HG03103 (cell line): Measurements from ENCODE around the gene HCFC1R1.
"Not testable (repeated sequence)": the region's sequence is repeated elsewhere in the genome, so short reads cannot be mapped to it uniquely, and the experiment has no call there.

Experiments
- ATAC-seq: cut with Tn5 transposase; IDR thresholded peaks from one replicate; pipeline ENCODE4 v1.9.1; 2021; ENCODE audit warnings: low read depth; ENCODE audit not compliant: unreplicated experiment

Gene HCFC1R1

DNA sequence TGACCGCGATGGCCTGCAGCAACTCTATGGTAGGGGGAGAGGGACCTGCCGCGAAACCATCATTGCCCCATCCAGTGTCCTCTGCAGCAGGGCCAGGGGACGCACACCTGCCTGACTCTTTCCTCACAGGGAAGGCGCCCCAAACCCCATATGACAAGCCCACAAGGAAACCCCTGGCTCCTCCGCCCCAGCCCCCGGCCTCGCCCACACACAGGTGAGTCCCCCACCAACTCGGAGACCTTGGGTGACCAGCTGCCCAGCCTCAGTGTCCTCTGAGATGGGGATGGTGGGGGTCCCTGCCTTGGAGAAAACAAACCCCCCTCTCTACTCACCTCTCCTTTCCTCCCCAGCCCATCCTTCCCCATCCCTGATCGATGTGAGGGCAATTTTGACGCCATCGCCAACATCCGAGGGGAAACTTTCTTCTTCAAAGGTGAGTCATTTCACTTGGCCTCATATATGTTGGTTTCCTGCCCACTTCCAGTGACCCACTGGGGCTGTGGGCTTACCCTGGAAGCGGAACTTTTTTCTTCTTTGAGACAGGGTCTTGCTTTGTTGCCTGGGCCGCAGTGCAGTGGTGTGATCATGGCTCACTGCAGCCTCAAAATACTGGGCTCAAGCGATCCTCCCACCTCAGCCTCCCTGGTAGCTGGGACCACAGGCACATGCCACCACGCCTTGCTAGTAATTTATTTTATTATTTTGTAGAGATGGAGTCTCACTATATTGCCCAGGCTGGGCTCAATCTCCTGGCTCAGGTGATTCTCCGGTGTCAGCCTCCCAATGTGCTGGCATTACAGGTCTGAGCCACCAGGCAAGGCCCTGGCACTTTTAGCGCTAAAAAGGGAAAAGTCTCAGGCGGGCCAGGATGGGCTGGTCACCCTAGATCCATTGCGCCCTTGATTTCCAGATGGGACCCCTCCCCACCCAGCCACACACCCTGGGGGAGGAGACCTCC lies 33.7 kb upstream of the HCFC1R1 start:
- ATAC-seq: no peak

DNA sequence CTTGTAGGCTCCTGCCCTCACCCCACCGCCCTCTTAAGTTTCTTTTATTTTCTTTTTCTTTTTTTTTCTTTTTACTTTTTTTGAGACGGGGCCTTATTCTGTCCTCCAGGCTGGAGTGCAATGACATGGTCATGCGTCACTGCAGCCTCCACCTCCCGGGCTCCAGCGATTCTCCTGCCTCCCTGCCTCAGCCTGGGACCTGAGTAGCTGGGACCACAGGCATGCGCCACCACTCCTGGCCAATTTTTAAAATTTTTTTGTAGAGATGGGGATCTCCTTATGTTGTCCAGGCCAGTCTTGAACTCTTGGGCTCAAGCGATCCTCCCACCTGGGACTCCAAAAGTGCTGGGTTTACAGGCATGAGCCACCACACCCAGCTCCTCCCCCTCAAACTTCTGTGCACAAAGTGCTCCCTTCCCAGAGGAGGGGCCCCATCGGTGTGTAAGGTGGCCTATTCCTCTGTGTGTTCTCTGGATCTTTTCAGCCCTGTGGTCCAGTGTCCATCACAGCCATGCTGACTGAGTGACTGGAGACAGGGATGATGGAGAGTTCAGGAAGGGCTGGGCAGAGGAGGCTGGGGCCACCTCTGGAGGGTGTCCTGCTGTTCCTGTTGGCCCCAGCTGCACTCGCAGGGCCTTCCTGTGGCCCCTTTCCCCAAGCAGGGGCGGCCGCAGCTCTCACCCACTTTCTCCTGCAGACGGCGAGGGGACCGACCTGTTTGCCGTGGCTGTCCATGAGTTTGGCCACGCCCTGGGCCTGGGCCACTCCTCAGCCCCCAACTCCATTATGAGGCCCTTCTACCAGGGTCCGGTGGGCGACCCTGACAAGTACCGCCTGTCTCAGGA lies 32.8 kb upstream of the HCFC1R1 start:
- ATAC-seq: no peak

DNA sequence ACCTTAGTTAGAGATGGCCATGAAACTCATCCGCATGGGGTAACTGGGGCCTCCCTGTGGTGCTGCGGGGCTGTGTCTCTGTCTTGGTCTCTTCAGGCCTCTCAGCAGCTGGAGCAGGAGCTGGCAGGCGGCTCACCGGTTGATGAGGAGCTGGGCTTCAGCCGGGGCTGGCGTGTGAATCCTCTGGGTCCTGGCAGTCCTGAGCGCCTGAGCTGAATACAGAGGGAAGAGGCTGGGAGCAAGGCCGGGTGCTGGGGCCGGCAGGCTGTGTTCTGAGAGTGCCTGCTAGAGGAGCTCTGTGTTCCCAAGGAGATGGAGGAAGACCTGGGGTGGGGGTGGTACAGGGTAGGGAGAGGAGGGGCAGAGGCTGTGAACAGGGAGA lies 32.0 kb upstream of the HCFC1R1 start:
- ATAC-seq: not testable (repeated sequence)

DNA sequence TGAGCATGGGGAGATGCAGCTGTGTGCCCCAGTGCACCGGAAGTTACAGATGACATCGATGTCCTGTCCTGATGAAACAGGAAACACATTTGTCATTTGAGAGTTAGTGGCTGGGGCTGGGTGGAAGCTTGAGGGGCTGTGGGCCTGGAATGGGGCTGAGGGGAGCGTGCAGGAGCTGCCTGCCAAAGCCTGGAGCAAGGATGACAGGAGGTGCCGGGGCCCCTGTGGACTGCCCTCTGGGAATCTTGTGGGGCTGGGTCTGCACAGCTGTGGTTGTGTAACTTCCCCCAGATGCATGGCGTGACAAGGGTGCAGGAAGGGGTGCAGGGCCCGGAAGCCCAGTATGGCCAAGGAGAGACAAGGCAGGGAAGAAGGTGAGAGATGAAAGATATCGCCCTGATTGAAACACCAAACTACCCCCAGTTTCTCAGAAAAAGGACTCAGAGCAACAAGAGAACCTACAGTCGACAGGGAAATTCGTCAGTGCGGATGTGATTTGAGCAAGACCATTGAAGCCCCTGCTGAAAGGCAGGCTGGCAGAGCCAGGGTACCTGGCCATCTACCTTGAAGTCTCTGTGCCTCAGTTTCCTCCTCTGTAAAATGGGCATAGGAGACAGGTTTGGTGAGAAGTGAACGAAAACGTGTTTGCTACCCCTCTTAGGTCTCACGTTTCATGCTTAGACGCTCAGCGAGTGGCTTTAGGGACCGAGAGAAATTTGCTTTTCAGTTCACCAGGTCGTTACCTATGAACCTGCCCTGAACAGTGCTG lies 31.4 kb upstream of the HCFC1R1 start:
- no peak for ATAC-seq

DNA sequence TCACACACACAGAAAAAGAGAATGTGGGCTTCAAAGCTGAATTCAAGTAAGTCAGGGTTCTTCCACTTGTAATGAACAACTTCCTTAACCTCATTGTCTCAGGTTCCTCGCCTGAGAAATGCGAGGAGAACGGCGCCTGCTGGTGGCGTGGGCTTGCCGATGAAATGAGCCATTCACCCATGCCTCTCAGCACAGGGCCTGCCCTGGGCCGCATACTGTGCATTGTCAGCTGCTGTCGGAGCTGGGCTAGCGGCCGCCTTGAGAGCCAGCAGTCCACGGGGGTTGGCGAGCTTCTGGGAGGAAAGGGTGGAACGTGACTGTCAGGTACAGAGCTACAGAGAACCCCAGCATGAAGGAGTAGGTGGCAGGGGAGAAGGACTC lies 29.6 kb upstream of the HCFC1R1 start:
- not testable (repeated sequence) for ATAC-seq

DNA sequence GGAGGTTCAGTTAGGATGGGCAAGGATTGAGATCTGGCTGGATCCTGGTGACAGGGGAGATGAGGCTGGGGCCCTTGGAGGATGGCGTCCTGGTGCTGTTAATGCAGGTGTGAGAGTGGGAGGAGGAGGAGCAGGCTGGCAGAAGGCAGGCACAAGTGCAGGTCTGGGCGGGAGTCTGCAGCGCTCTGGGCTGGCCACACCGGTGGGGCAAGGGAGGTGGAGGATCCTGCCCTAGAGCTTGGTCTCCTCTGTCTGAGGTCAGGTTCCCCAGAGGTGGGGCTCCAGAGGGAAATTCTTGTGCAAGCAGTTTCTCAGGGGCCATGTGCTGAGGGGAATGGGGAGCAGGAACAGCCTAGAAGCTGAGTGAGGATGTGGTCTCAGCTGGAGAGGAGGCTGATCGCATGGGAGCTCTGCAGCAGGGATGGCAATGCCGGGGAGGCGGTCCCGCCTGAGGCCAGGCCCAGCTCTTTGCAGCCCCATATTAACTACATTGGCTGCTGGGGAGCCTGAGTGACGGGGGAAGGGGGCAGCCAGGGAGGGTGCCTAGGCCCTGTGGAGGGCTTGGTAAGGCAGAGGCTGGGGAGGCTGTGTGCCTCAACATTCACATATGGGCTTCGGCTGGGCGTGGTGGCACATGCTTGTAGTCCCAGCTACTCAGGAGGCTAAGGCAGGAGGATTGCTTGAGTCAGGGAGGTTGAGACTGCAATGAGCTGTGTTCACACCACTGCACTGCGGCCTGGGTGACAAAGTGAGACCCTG lies 29.0 kb upstream of the HCFC1R1 start:
- not testable (repeated sequence) for ATAC-seq

DNA sequence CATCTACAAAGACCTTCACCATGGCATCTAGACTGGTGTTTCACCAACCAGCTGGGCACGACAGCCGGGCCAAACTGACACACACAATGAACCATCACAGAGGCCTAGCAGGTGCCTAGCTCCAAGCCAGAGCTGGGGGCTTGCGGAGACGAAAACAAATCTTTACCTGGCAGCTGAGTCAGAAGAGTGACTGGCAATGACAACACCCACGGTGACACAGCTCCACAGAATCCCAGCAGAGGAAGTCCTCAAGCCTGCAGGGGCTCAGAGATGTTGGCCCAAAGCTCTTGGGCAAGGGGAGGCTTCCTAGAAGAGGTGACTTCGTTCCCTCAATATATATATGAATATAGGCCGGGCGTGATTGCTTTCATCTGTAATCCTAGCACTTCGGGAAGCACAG lies 27.8 kb upstream of the HCFC1R1 start:
- ATAC-seq: no peak

DNA sequence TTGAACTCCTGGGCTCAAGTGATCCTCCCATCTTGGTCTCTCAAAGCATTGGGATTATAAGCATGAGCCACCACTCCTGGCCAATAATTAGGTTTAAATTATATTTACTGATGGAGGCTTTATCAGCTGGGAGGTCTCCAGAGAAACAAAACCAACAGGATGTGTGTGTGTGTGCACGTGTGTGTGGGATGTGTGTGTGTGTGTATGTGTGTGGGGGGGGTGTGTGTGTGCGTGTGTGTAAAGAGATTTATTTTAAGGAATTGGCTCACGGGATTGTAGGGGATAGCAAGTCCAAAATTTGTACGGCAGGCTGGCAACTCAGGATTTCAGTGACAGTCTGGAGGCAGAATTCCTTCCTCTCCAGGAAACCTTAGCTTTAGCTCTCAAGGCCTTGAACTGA lies 27.3 kb upstream of the HCFC1R1 start:
- ATAC-seq: no peak

DNA sequence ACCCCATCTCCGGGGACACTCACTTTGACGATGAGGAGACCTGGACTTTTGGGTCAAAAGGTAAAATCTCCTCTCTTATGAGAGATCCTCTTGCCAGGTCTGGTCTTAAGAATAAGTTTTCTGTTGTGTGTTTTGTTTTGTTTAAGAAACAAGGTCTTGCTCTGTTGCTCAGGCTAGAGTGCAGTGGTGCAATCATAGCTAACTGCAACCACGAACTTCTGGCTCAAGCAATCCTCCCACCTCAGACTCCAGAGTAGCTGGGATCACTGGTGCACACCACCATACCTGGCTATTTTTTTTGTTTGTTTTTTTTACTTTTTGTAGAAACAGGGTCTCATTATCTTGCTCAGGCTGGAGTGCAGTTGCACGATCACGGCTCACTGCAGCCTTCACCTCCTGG lies 26.7 kb upstream of the HCFC1R1 start:
- ATAC-seq: no peak

DNA sequence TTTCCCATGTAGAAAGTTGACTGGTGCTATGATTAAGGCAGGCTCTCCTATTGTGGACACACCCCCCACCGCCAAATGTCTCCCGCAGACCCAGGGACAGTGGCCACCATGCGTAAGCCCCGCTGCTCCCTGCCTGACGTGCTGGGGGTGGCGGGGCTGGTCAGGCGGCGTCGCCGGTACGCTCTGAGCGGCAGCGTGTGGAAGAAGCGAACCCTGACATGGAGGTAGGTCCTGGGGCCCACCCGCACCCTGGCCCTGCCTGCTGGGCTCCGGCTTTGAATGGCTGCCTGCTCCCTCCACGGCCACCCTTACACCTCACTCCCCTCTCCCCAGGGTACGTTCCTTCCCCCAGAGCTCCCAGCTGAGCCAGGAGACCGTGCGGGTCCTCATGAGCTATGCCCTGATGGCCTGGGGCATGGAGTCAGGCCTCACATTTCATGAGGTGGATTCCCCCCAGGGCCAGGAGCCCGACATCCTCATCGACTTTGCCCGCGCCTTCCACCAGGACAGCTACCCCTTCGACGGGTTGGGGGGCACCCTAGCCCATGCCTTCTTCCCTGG lies 26.3 kb upstream of the HCFC1R1 start:
- ATAC-seq: no peak

DNA sequence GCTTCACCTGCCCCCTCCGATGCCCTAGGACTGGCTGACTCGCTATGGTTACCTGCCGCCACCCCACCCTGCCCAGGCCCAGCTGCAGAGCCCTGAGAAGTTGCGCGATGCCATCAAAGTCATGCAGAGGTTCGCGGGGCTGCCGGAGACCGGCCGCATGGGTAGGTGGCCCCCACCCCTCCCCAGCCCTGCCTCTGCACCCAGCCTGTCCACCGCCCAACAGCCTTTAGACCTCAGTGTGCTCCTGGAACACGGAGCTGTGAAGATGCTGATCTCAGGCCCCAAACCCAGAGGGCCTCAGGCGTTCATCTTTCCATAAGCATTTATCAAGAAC lies 23.6 kb upstream of the HCFC1R1 start:
- ATAC-seq: no peak

DNA sequence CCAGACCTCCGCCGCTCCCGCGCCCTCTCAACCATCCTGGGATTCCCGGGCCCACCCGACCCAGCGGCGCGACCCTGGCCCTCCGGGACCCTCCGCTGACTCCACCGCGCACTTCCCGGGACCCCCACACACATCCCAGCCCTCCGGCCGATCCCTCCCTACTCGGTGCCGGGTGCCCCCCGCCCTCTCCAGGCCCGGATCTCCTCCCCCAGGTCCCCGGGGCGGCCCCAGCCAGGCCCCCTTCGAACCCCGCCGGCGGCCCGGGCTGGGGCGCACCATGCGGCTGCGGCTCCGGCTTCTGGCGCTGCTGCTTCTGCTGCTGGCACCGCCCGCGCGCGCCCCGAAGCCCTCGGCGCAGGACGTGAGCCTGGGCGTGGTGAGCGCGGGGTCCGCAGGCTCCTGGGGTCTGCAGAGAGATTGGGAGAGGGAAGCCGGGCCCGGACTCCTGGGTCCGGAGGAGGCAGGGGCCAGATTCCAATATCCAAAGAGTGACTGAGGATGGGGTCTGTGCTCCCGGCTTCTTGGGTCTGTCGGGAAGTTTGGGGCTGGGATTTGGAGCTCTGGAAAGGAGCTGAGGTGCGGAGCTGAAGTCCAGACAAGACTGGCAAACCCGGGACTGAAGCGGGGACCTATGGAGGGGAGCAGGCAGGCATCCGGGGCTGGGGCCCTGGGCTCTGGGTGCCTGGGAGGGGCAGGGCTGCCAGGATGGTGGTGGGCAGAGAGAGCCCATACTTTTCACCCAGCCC lies 23.1 kb upstream of the HCFC1R1 start:
- ATAC-seq: no peak

DNA sequence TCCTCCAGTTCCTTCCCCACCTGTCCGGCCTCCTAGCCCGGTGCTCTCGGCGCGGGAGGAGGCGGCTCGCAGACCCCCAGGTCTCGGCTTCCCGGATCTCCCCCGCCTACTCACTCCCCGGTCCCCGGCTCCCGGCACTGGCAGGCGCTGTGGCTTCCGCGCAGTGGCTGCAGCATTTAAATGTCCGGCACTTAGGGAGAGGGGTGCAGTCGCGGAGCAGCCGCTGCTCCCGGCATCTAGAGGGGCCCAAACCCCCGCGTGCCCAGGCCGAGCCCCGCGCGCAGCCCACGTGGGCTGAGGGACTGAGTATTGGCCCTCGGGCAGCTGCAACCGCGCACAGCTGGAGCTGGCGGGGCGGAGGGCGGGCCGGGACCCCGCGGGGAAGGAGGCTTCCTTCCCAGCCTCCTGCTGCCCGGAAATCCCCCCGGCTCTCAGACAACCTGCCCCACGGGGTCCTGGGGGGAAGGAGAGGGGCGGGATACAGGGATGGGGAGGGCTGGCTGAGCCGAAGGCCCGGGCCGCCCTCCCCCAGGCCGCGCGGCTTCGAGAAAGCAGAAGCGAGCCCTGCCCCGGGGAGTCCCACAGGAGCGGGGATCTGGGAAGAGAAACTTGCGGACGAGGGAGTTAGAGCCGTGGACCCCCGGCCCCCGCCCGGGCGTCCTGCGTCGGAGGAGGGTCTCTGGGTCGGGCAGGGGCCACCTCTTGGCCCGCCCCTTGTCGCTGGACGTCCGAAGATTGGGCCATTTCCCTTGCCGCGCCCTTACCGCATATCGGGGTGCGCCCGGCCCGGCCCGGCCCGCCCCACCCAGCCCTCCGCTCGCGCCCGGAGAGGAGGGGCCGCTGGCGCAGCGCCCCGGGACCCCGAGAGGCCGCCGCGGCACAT lies 22.3 kb upstream of the HCFC1R1 start, which contains the start of gene MMP25:
Gene MMP25, plus strand, starts transcription at position 804 of the 883 bp plus-strand sequence. CDS start 357 bp downstream, outside the sequence.
- no peak for ATAC-seq

DNA sequence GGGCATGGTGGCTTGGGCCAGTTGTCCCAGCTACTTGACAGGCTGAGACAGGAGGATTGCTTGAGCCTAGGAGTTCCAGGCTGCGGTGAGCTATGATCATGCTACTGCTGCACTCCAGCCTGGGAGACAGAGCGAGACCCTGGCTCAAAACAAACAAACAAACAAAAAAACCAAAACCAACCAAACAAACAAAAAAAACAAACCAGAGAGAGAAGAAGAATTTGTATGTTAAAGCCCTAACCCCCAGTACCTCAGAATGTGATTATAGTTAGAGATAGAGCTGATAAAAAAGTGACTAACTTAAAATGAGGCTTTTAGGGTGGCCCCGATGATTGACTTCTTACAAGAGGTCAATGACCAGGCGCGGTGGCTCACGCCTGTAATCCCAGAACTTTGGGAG lies 21.0 kb upstream of the HCFC1R1 start:
- no peak for ATAC-seq

DNA sequence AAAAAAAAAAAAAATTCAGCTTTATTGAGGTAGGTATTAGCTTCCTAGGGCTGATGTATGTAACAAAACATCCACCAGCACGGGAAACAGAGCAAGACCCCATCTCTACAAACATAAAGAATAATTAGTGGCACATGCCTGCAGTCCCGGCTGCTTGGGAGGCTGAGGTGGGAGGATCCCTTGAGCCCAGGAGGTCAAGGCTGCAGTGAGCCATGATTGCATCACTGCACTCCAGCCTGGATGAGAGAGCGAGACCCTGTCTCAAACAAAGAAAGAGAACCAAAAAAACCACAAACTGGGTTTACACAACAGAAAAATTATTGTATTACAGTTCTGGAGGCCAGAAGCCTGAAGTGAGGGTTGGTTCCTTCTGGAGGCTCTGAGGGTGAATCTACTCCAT lies 18.6 kb upstream of the HCFC1R1 start:
- ATAC-seq: no peak

DNA sequence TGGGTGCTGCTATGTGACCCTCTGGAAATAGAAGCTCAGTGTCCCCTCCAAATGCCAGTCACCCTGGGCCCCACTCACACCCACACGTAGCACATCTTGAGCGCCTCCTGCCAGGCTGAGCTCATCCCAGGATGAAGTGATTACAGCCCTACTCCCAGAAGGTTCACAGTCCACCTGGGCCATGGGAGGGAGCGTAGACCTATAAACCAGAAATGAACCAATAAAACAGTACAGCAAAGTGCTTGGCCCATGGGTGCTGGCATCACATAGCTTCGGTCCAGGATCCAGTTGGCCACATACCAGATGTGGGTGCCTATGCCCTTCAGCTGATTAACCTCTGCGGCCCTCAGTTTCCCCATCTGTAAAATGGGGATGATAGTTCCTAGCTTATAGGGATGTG lies 15.2 kb upstream of the HCFC1R1 start:
- no peak for ATAC-seq

DNA sequence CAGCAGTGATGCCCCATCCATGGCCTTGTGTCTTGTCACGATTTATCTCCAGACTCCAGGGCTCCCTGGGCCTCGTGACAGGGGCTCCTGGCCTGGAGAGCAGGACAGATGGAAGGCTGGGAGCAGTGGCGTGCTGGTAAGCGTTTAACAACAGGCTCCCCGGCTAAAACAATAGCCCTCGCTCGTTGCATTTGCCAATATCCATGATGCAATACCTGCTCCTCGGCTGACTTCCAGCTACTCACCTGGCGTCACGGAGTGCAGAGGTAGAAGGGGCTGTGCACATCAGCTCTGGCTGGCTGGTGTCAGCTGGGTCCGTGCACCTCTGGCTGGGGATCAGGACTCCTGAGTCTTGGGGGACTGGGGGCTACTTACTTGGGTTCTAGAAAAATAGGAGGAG lies 14.5 kb upstream of the HCFC1R1 start:
- no peak for ATAC-seq

DNA sequence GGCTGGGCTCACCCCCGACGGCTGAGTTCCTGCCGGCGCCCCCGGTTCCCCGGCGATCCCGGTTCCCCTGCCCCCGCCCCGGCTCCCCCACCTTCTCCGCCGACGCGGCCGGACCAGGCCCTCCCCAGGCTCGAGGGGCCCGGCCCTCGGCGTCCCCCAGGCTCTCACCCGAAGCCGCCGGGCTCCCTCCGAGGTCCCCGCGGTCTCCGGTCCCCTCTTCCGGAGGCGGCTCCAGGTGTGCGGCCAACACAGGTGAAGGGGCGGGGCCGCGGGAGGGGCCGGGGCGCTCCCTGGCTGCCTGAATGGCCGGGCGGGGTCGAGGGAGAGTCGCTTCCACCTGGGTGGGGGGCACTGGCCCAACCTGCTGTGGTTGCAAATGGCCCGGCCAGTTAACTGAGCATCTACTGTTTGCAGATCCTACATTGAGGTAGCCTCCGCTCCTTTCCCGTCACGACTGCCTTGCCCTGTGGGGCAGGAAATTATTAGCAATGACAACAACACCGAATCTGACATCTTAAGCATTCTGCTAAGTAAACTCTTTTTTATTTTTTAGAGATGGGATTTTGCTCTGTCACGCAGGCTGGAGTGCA lies 13.1 kb upstream of the HCFC1R1 start, which contains the start of gene BICDL2:
Gene BICDL2, minus strand, starts transcription at position 219 of the 590 bp plus-strand sequence. CDS start 1,448 bp downstream, outside the sequence.
- no peak for ATAC-seq
